OCI-LY1 (cell line): ENCODE results near the gene ZNF507.

Experiments used
- H2AFZ ChIP-seq: fragments of 200-600 bp; sonication (generic), shearing (Covaris generic); 2 replicates; pipeline ENCODE4 v1.6.0; 2014; ENCODE audit warnings: antibody characterized with exemption, mild to moderate bottlenecking, low read length
- H3F3A ChIP-seq: fragments of 200-600 bp; sonication (generic), shearing (Covaris generic); 2 replicates; pipeline ENCODE4 v1.6.0; 2014; ENCODE audit warnings: mild to moderate bottlenecking, antibody characterized with exemption, low read length, moderate library complexity; ENCODE audit not compliant: insufficient read depth
- H3K27ac ChIP-seq: fragments of 200-600 bp; sonication (generic); 2 replicates; pipeline ENCODE4 v1.5.1; 2014; ENCODE audit warnings: low read length, mixed run types, mild to moderate bottlenecking, low read depth; ENCODE audit not compliant: poor library complexity, severe bottlenecking
- H3K27me3 ChIP-seq: fragments of 200-600 bp; sonication (generic); 2 replicates; pipeline ENCODE4 v1.6.0; 2014; ENCODE audit warnings: antibody characterized with exemption, mild to moderate bottlenecking, low read length, moderate library complexity; ENCODE audit not compliant: insufficient read depth
- H3K36me3 ChIP-seq: fragments of 200-600 bp; sonication (generic); 2 replicates; pipeline ENCODE4 v1.6.1; 2014; ENCODE audit warnings: mild to moderate bottlenecking, antibody characterized with exemption, low read length, moderate library complexity, mixed read lengths; ENCODE audit not compliant: insufficient read depth
- H3K4me1 ChIP-seq: fragments of 200-600 bp; sonication (generic); 2 replicates; pipeline ENCODE4 v1.5.1; 2014; ENCODE audit warnings: mild to moderate bottlenecking, low read length, moderate library complexity; ENCODE audit not compliant: insufficient read depth, severe bottlenecking
- H3K4me2 ChIP-seq: fragments of 200-600 bp; sonication (generic), shearing (Covaris generic); 2 replicates; pipeline ENCODE4 v1.6.1; 2014; ENCODE audit warnings: low read length
- H3K4me3 ChIP-seq: fragments of 200-600 bp; sonication (generic); 2 replicates; pipeline ENCODE4 v1.5.1; 2014; ENCODE audit warnings: low read length, low read depth, mild to moderate bottlenecking, mixed read lengths; ENCODE audit not compliant: poor library complexity, severe bottlenecking
- H3K79me2 ChIP-seq: fragments of 200-600 bp; shearing (Covaris generic); 2 replicates; pipeline ENCODE4 v1.6.1; 2016; ENCODE audit warnings: mixed run types, low read length, mixed read lengths; ENCODE audit not compliant: insufficient read depth
- H3K9ac ChIP-seq: fragments of 200-600 bp; sonication (generic), shearing (Covaris generic); 2 replicates; pipeline ENCODE4 v1.6.1; 2014; ENCODE audit warnings: mild to moderate bottlenecking, low read length, mixed read lengths
- H3K9me2 ChIP-seq: fragments of 200-600 bp; sonication (generic), shearing (Covaris generic); 2 replicates; pipeline ENCODE4 v1.6.1; 2014; ENCODE audit warnings: low read depth, mild to moderate bottlenecking, low read length, mixed read lengths
- H3K9me3 ChIP-seq: fragments of 200-600 bp; shearing (Covaris generic); 2 replicates; pipeline ENCODE4 v1.6.1; 2014; ENCODE audit warnings: low read length, mixed read lengths
- H4K20me1 ChIP-seq: fragments of 200-600 bp; sonication (generic), shearing (Covaris generic); 2 replicates; pipeline ENCODE4 v1.6.0; 2016; ENCODE audit warnings: mild to moderate bottlenecking, low read length; ENCODE audit not compliant: insufficient read depth
- CTCF ChIP-seq: fragments of 200-600 bp; sonication (generic), shearing (Covaris generic); IDR thresholded peaks from 2 replicates; pipeline ENCODE4 v1.5.1; 2017; ENCODE audit warnings: mild to moderate bottlenecking, antibody characterized with exemption, low read length, moderate library complexity, mixed read lengths
- EZH2 ChIP-seq: fragments of 200-600 bp; sonication (generic), shearing (Covaris generic); IDR thresholded peaks from 2 replicates; pipeline ENCODE4 v1.8.0; 2017; ENCODE audit warnings: borderline replicate concordance, mixed run types, mild to moderate bottlenecking, antibody characterized with exemption, low read length, moderate library complexity, mixed read lengths

ZNF507 gene

GRCh38 chr19:32352241-32352630 is 6.8 kb downstream of the ZNF507 start:
- peaks cover 15% of the 10 kb centered on the region for H3K79me2 ChIP-seq
- H3K4me3 ChIP-seq, result no peak overlapping the region
- no peak overlapping the region for H3K9ac ChIP-seq
- H3K9me2 ChIP-seq, result no peaks in the 10 kb centered on the region
- no peaks in the 10 kb centered on the region for H4K20me1 ChIP-seq
- no peaks in the 10 kb centered on the region for H3K9me3 ChIP-seq
- H3K36me3 ChIP-seq, result peaks cover 96% of the 10 kb centered on the region
- no peaks in the 10 kb centered on the region for H3K27me3 ChIP-seq
- H3K4me2 ChIP-seq, result no peak overlapping the region
- peaks cover 15% of the 10 kb centered on the region for H3K4me1 ChIP-seq
- TF ChIP-seq CTCF (no peak), EZH2 (no peak)
- H3F3A ChIP-seq, result no peaks in the 10 kb centered on the region
- H2AFZ ChIP-seq, result no peak overlapping the region
- no peak overlapping the region for H3K27ac ChIP-seq

GRCh38 chr19:32354345-32354744 is 8.9 kb downstream of the ZNF507 start:
- H3K9me2 ChIP-seq, result no peaks in the 10 kb centered on the region
- no peaks in the 10 kb centered on the region for H4K20me1 ChIP-seq
- H3K9ac ChIP-seq, result no peak overlapping the region
- H3K36me3 ChIP-seq, result peaks cover 96% of the 10 kb centered on the region
- TF ChIP-seq EZH2 (no peak), CTCF (no peak)
- no peaks in the 10 kb centered on the region for H3K27me3 ChIP-seq
- no peak overlapping the region for H3K4me2 ChIP-seq
- H2AFZ ChIP-seq, result no peak overlapping the region
- peaks cover 3% of the 10 kb centered on the region; the same call in 1 of the 2 replicates for H3K79me2 ChIP-seq
- no peak overlapping the region for H3K27ac ChIP-seq
- no peaks in the 10 kb centered on the region for H3F3A ChIP-seq
- no peaks in the 10 kb centered on the region for H3K9me3 ChIP-seq
- H3K4me1 ChIP-seq, result peaks cover 6% of the 10 kb centered on the region
- no peak overlapping the region for H3K4me3 ChIP-seq

GRCh38 chr19:32355309-32355708 is 9.9 kb downstream of the ZNF507 start:
- H3K4me3 ChIP-seq, result no peak overlapping the region

More at GRCh38 chr19:32355309-32355708, 9.9 kb downstream of the ZNF507 start:
- Histone ChIP-seq H3K9me2 (no peaks in the 10 kb centered on the region), H3K9me3 (no peaks in the 10 kb centered on the region), H3K79me2 (0 out of 2 replicates have a peak, but pooled peaks cover 3% of the 10 kb centered on the region), H3K4me1 (peaks cover 6% of the 10 kb centered on the region), H3K4me2 (no peak overlapping the region), H3K9ac (no peak overlapping the region), H2AFZ (no peak overlapping the region), H3K27me3 (no peaks in the 10 kb centered on the region), H3F3A (no peaks in the 10 kb centered on the region), H4K20me1 (no peaks in the 10 kb centered on the region), H3K36me3 (peaks cover 96% of the 10 kb centered on the region), H3K27ac (no peak overlapping the region)
- TF ChIP-seq EZH2, result no peak
- no peak for TF ChIP-seq CTCF
